Measurements from ENCODE around the gene PPM1M.
"Not testable (repeated sequence)": the region's sequence is repeated elsewhere in the genome, so short reads cannot be mapped to it uniquely, and the experiment has no call there.

Gene PPM1M

GRCh38 chr3:52247409-52248164 lies 2.0 kb downstream of the PPM1M start:
- DNase-seq (ENCODE audit: low spot score) = no peak

GRCh38 chr3:52248165-52248541 lies 2.6 kb downstream of the PPM1M start:
- DNase-seq (ENCODE audit: low spot score) = no peak

- DNase-seq (ENCODE audit: low spot score) = no peak
These were observed 3.4 kb downstream of the PPM1M start for GRCh38 chr3:52248816-52249547.

GRCh38 chr3:52249683-52250082 lies 4.1 kb downstream of the PPM1M start:
- DNase-seq (ENCODE audit: low spot score) = no peak

- no peak for DNase-seq (ENCODE audit: low spot score)
These were observed 4.6 kb downstream of the PPM1M start for GRCh38 chr3:52250122-52250521.

GRCh38 chr3:52253314-52254304 lies 8.1 kb downstream of the PPM1M start:
- DNase-seq (ENCODE audit: low spot score) = no peak

GRCh38 chr3:52254608-52255007 lies 9.0 kb downstream of the PPM1M start:
- no peak for DNase-seq (ENCODE audit: low spot score)

- no peak for DNase-seq (ENCODE audit: low spot score)
These were observed 10.6 kb downstream of the PPM1M start for GRCh38 chr3:52256159-52256558.

GRCh38 chr3:52256622-52257021 lies 11.1 kb downstream of the PPM1M start:
- DNase-seq (ENCODE audit: low spot score) = no peak

GRCh38 chr3:52257911-52258310 lies 12.4 kb downstream of the PPM1M start:
- DNase-seq (ENCODE audit: low spot score) = no peak

- no peak for DNase-seq (ENCODE audit: low spot score)
These were observed 13.5 kb downstream of the PPM1M start for GRCh38 chr3:52259035-52259434.

- DNase-seq (ENCODE audit: low spot score) = no peak
These were observed 13.9 kb downstream of the PPM1M start for GRCh38 chr3:52259448-52259847.

- no peak for DNase-seq (ENCODE audit: low spot score)
These were observed 16.9 kb downstream of the PPM1M start for GRCh38 chr3:52262447-52262846.

GRCh38 chr3:52265387-52265786 lies 19.8 kb downstream of the PPM1M start:
- no peak for DNase-seq (ENCODE audit: low spot score)

- DNase-seq (ENCODE audit: low spot score) = no peak
These were observed 22.5 kb downstream of the PPM1M start for GRCh38 chr3:52268036-52268435.

- DNase-seq (ENCODE audit: low spot score) = no peak
These were observed 24.2 kb downstream of the PPM1M start for GRCh38 chr3:52269776-52270175.

- no peak for DNase-seq (ENCODE audit: low spot score)
These were observed 24.7 kb downstream of the PPM1M start for GRCh38 chr3:52270252-52270754.

- not testable (repeated sequence) for DNase-seq (ENCODE audit: low spot score)
These were observed 26.6 kb downstream of the PPM1M start for GRCh38 chr3:52272172-52272571.

- DNase-seq (ENCODE audit: low spot score) = no peak
These were observed 27.3 kb downstream of the PPM1M start for GRCh38 chr3:52272831-52273230.

- DNase-seq (ENCODE audit: low spot score) = not testable (repeated sequence)
These were observed 29.2 kb downstream of the PPM1M start for GRCh38 chr3:52274781-52275180.

- DNase-seq (ENCODE audit: low spot score) = no peak
These were observed 31.8 kb downstream of the PPM1M start for GRCh38 chr3:52277071-52277964.

Data from HuH-7 (cell line).